H9 (cell line): ENCODE results near the gene B4GALNT4. TPM values are rescaled to one million over a fixed set of nuclear protein-coding genes. Genes with fewer than 3 reads are reported as not detected.

Source experiments
- DNase-seq: peaks from one replicate; pipeline ENCODE4 v3.0.0-alpha.2; 2017
- H2AFZ ChIP-seq: one replicate; pipeline ENCODE4 v1.6.1; 2013; ENCODE audit warnings: mild to moderate bottlenecking, low read length, control low read depth, moderate library complexity
- H2AK5ac ChIP-seq: 2 replicates; pipeline ENCODE4 v1.6.1; 2013; ENCODE audit warnings: low read length, control low read depth, mixed read lengths; ENCODE audit not compliant: insufficient read length
- H2BK120ac ChIP-seq: one replicate; pipeline ENCODE4 v1.6.1; 2013; ENCODE audit warnings: low read depth, mild to moderate bottlenecking, low read length, control low read depth, inconsistent platforms; ENCODE audit not compliant: poor library complexity, severe bottlenecking
- H2BK12ac ChIP-seq: 2 replicates; pipeline ENCODE4 v1.6.1; 2013; ENCODE audit warnings: low read length, control low read depth, mixed read lengths, low read depth; ENCODE audit not compliant: insufficient read length
- H2BK15ac ChIP-seq: 2 replicates; pipeline ENCODE4 v1.6.1; 2013; ENCODE audit warnings: low read depth, low read length, control low read depth
- H2BK20ac ChIP-seq: one replicate; pipeline ENCODE4 v1.6.1; 2013; ENCODE audit warnings: low read depth, mild to moderate bottlenecking, low read length, control low read depth, inconsistent platforms; ENCODE audit not compliant: poor library complexity, severe bottlenecking
- H2BK5ac ChIP-seq: 2 replicates; pipeline ENCODE4 v1.6.1; 2013; ENCODE audit warnings: low read length, control low read depth, mixed read lengths; ENCODE audit not compliant: insufficient read length
- H3K14ac ChIP-seq: 2 replicates; pipeline ENCODE4 v1.6.1; 2013; ENCODE audit warnings: low read length, control low read depth; ENCODE audit not compliant: insufficient read depth
- H3K18ac ChIP-seq: 2 replicates; pipeline ENCODE4 v1.6.1; 2013; ENCODE audit warnings: low read depth, mild to moderate bottlenecking, mixed read lengths, low read length, control low read depth; ENCODE audit not compliant: insufficient read length
- H3K23ac ChIP-seq: 2 replicates; pipeline ENCODE4 v1.6.1; 2013; ENCODE audit warnings: low read length, control low read depth, mixed read lengths, low read depth; ENCODE audit not compliant: insufficient read length
- H3K23me2 ChIP-seq: 2 replicates; pipeline ENCODE4 v1.6.1; 2013; ENCODE audit warnings: low read depth, mild to moderate bottlenecking, mixed read lengths, low read length, control low read depth; ENCODE audit not compliant: insufficient read length, poor library complexity, severe bottlenecking
- H3K27ac ChIP-seq: 2 replicates; pipeline ENCODE4 v1.5.1; 2013; ENCODE audit warnings: low read length, control low read depth, mixed read lengths, low read depth; ENCODE audit not compliant: insufficient read length
- H3K27me3 ChIP-seq: 2 replicates; pipeline ENCODE4 v1.6.1; 2013; ENCODE audit warnings: low read length, control low read depth, inconsistent platforms; ENCODE audit not compliant: insufficient read depth
- H3K4ac ChIP-seq: 2 replicates; pipeline ENCODE4 v1.6.1; 2013; ENCODE audit warnings: low read depth, mild to moderate bottlenecking, control low read depth, inconsistent platforms, low read length, moderate library complexity
- H3K4me1 ChIP-seq: 2 replicates; pipeline ENCODE4 v1.6.1; 2013; ENCODE audit warnings: low read length, control low read depth, inconsistent platforms; ENCODE audit not compliant: insufficient read depth
- H3K4me2 ChIP-seq: 2 replicates; pipeline ENCODE4 v1.6.1; 2013; ENCODE audit warnings: low read length, control low read depth, mixed read lengths; ENCODE audit not compliant: insufficient read length, insufficient read depth
- H3K56ac ChIP-seq: 2 replicates; pipeline ENCODE4 v1.6.1; 2013; ENCODE audit warnings: low read depth, mild to moderate bottlenecking, mixed read lengths, low read length, control low read depth; ENCODE audit not compliant: insufficient read length
- H3K79me1 ChIP-seq: 2 replicates; pipeline ENCODE4 v1.6.1; 2013; ENCODE audit warnings: low read depth, mild to moderate bottlenecking, moderate library complexity, low read length, control low read depth, inconsistent platforms; ENCODE audit not compliant: insufficient read depth, poor library complexity, severe bottlenecking
- H3K79me2 ChIP-seq: 2 replicates; pipeline ENCODE4 v1.6.1; 2013; ENCODE audit warnings: low read length, control low read depth, inconsistent platforms; ENCODE audit not compliant: insufficient read depth
- H3K9ac ChIP-seq: 2 replicates; pipeline ENCODE4 v1.6.1; 2013; ENCODE audit warnings: low read length, control low read depth, mixed read lengths; ENCODE audit not compliant: insufficient read length; ENCODE audit errors: extremely low read depth
- H3K9me3 ChIP-seq: one replicate; pipeline ENCODE4 v1.6.1; 2013; ENCODE audit warnings: low read depth, low read length, inconsistent platforms; ENCODE audit not compliant: control insufficient read depth
- H3T11ph ChIP-seq: one replicate; pipeline ENCODE4 v1.6.1; 2013; ENCODE audit warnings: mild to moderate bottlenecking, low read length, control low read depth, inconsistent platforms
- H4K20me1 ChIP-seq: one replicate; pipeline ENCODE4 v1.6.1; 2013; ENCODE audit not compliant: control insufficient read depth, insufficient read length, insufficient read depth
- H4K5ac ChIP-seq: 2 replicates; pipeline ENCODE4 v1.6.1; 2013; ENCODE audit warnings: low read depth, mild to moderate bottlenecking, mixed read lengths, low read length, control low read depth; ENCODE audit not compliant: insufficient read length
- H4K8ac ChIP-seq: replicated peaks from 2 replicates; pipeline ENCODE4 v1.6.1; 2013; ENCODE audit warnings: low read length, control low read depth, mixed read lengths, low read depth; ENCODE audit not compliant: insufficient read length
- H4K91ac ChIP-seq: 2 replicates; pipeline ENCODE4 v1.6.1; 2013; ENCODE audit warnings: low read depth, mild to moderate bottlenecking, moderate library complexity, mixed read lengths, low read length, control low read depth; ENCODE audit not compliant: insufficient read length
- H3K27ac Mint-ChIP-seq, 3 experiments: 2 replicates in 2 of 3; 3 replicates in 1 of 3; pipeline ENCODE4 v1.8.0; 2020 to 2021; ENCODE audit warnings: mixed read lengths in 3 of 3, mild to moderate bottlenecking in 1 of 3, moderate library complexity in 1 of 3
- H3K27me3 Mint-ChIP-seq: 2 replicates; pipeline ENCODE4 v1.8.0; 2021; ENCODE audit warnings: low read depth, mild to moderate bottlenecking, moderate library complexity, mixed read lengths
- H3K36me3 Mint-ChIP-seq, 3 experiments: 2 replicates in 2 of 3; 3 replicates in 1 of 3; pipeline ENCODE4 v1.8.0; 2020 to 2021; ENCODE audit warnings: low read depth in 3 of 3, mixed read lengths in 3 of 3; ENCODE audit not compliant: insufficient read depth in 1 of 3
- H3K4me1 Mint-ChIP-seq, 2 experiments: 2 replicates each; pipeline ENCODE4 v1.8.0; 2020; ENCODE audit warnings: mixed read lengths in 2 of 2
- H3K4me3 Mint-ChIP-seq, 2 experiments: 2 replicates in 1 of 2; 3 replicates in 1 of 2; pipeline ENCODE4 v1.8.0; 2020 to 2021; ENCODE audit warnings: mild to moderate bottlenecking in 2 of 2, mixed read lengths in 2 of 2, moderate library complexity in 1 of 2
- H3K9me3 Mint-ChIP-seq, 2 experiments: 2 replicates in 1 of 2; 3 replicates in 1 of 2; pipeline ENCODE4 v1.8.0; 2020; ENCODE audit warnings: mild to moderate bottlenecking in 2 of 2, mixed read lengths in 2 of 2, moderate library complexity in 1 of 2
- CTCF ChIP-seq: fragments of 200-600 bp; sonication (generic); conservative IDR thresholded peaks from 3 replicates; pipeline ENCODE4 v1.8.0; 2021; ENCODE audit warnings: antibody characterized with exemption, mild to moderate bottlenecking
- WGBS: extraction: QIAGEN DNeasy Blood & Tissue Kit; methylation state at CpG from one replicate; pipeline ENCODE4 v1.1.7; 2013; ENCODE audit warnings: missing lambda C conversion rate, low lambda C conversion rate, mixed read lengths; ENCODE audit not compliant: insufficient read length; ENCODE audit errors: extremely low coverage; 5-methylcytosine and 5-hydroxymethylcytosine counted together
- total RNA-seq: library from RNA; stranded (reverse); gene quantifications from 2 replicates; pipeline ENCODE4 v1.2.1, GENCODE V29; 2021

Gene B4GALNT4
- total RNA-seq, 1 experiment from 2014 or later = 105 TPM

GRCh38 chr11:428295-428694 is 59.0 kb downstream of the B4GALNT4 start:
- H3K4me3 Mint-ChIP-seq = no peak overlapping the region
- no peaks in the 10 kb centered on the region for H3K27me3 ChIP-seq
- H2BK120ac ChIP-seq = no peak overlapping the region
- H2BK5ac ChIP-seq = no peak overlapping the region
- H3K27ac Mint-ChIP-seq = no peak overlapping the region; a peak in 1 of 7 replicates
- H2BK20ac ChIP-seq = no peak overlapping the region
- H4K20me1 ChIP-seq = no peaks in the 10 kb centered on the region
- no peak overlapping the region for H2BK12ac ChIP-seq
- H3K4me2 ChIP-seq = no peak overlapping the region
- no peak overlapping the region for H4K5ac ChIP-seq
- H3K18ac ChIP-seq = no peak overlapping the region
- no peak for DNase-seq
- no peaks in the 10 kb centered on the region for H3K79me2 ChIP-seq
- H4K91ac ChIP-seq = no peak overlapping the region
- H3K36me3 Mint-ChIP-seq = peaks cover 0 to 7% (median 4%) of the 10 kb centered on the region in 3 experiments; a peak in 3 of 7 replicates
- H3K27ac ChIP-seq = no peak overlapping the region
- no peak overlapping the region; the same call in 1 of the 2 replicates for H3K14ac ChIP-seq
- no peak overlapping the region for H3K4ac ChIP-seq
- no peaks in the 10 kb centered on the region for H3K79me1 ChIP-seq
- peaks cover 14% of the 10 kb centered on the region for H3K27me3 Mint-ChIP-seq
- no peaks in the 10 kb centered on the region; a peak in 1 of 5 replicates for H3K9me3 Mint-ChIP-seq
- H3K23me2 ChIP-seq = no peaks in the 10 kb centered on the region
- no peak overlapping the region for H3K9ac ChIP-seq
- no peak overlapping the region for H2AK5ac ChIP-seq
- H3K56ac ChIP-seq = no peak overlapping the region
- no peak overlapping the region for H3T11ph ChIP-seq
- H2BK15ac ChIP-seq = no peak overlapping the region
- H3K23ac ChIP-seq = no peak overlapping the region
- no peak for TF ChIP-seq CTCF
- no peaks in the 10 kb centered on the region for H3K4me1 ChIP-seq
- peaks cover 0 to 3% of the 10 kb centered on the region in 2 experiments; a peak in 1 of 4 replicates for H3K4me1 Mint-ChIP-seq
- no peak overlapping the region for H4K8ac ChIP-seq
- H3K9me3 ChIP-seq = no peaks in the 10 kb centered on the region
- no CpG with 5 or more reads among the region's 24 CpGs for WGBS
- H2AFZ ChIP-seq = no peak overlapping the region
